ENCODE measurements around the gene FOXG1. TPM values are rescaled to one million over a fixed set of nuclear protein-coding genes. Genes with fewer than 3 reads are reported as not detected.

Gene FOXG1
- polyA plus RNA-seq, 1 donor from 2014 or later = 53.5 TPM

DNA sequence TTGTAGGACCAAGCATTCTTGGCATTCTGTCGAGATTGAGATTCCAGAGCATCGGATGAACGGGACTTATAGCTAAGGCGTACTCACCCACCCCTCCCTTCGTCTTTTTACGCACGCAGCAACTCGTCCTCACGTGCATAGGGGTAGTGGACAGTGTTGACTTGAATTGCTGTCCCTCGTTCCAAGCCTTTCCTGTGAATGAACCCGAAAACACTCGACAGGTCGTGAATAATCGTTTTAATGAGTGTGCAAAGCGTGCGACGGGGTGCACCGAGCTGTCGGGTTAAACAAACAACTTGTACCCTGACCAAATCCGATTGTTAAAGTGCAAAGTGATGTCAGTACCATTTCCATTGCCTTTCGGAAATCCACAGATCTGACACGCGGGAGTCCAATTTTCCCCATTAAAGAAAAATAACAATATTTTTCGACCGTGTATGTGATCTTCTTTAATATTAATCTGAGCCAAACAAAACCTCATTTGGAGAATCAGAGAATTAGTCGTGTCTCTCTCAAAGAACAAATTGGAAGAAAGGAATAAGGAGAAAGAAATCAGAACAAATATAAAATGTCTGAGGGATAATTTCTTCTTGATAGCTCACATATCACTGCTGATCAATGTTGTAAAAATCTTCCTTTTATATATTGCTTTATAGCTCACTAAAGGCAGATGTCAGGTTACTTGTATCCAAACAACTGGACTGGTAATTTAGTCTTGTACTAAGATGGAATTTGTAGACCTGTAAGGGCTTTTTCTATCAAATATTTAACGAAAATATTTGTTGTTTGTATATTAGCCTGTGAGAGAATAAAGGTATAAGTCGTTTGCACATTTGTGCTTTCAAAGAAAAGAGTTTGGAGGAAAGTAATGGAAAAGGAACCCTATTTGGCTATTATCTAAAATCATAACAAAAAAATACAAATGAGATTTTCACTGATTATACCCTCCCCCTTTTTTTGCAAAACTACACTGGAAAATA lies 11.8 kb downstream of the FOXG1 start:
- no peaks in the 10 kb centered on the region for H3K9me3 ChIP-seq (ENCODE audit: low read length)
- no peaks in the 10 kb centered on the region for H3K9me2 ChIP-seq (ENCODE audit: insufficient read depth, low read length)
- H3K27me3 ChIP-seq (ENCODE audit: insufficient read depth, low read depth, low read length) = no peaks in the 10 kb centered on the region
- peaks cover 25% of the 10 kb centered on the region for H3F3A ChIP-seq (ENCODE audit: insufficient read depth, low read length, poor library complexity, severe bottlenecking)
- H3K4me3 ChIP-seq (ENCODE audit: low read length) = peak overlapping the region; percentile 89
- peak overlapping the region; percentile 80 for H3K4me2 ChIP-seq (ENCODE audit: low read length)
- H3K27ac ChIP-seq (ENCODE audit: low read length) = peak overlapping the region; percentile 100
- peak overlapping the region; percentile 95 for H3K9ac ChIP-seq (ENCODE audit: low read length)
- peaks cover 99% of the 10 kb centered on the region for H3K79me2 ChIP-seq (replicated peaks; ENCODE audit: insufficient read depth, low read length)
- no peaks in the 10 kb centered on the region for H4K20me1 ChIP-seq (ENCODE audit: insufficient read depth)
- TF ChIP-seq EP300 (conservative IDR thresholded peaks at IDR 0.05; ENCODE audit: poor library complexity, severe bottlenecking) (peak; percentile 11), MXI1 (conservative IDR thresholded peaks at IDR 0.05; ENCODE audit: poor library complexity, severe bottlenecking) (peak; percentile 43), SMC3 (conservative IDR thresholded peaks at IDR 0.05; ENCODE audit: poor library complexity) (no peak), CTCF (IDR thresholded peaks at IDR 0.05; ENCODE audit: poor library complexity, severe bottlenecking) (no peak), EZH2 (IDR thresholded peaks at IDR 0.05; ENCODE audit: borderline replicate concordance, insufficient read depth, low read length, poor library complexity, severe bottlenecking) (no peak), POLR2AphosphoS5 (IDR thresholded peaks at IDR 0.05) (peak; percentile 75)
- TF ChIP-seq, protein P1, sequence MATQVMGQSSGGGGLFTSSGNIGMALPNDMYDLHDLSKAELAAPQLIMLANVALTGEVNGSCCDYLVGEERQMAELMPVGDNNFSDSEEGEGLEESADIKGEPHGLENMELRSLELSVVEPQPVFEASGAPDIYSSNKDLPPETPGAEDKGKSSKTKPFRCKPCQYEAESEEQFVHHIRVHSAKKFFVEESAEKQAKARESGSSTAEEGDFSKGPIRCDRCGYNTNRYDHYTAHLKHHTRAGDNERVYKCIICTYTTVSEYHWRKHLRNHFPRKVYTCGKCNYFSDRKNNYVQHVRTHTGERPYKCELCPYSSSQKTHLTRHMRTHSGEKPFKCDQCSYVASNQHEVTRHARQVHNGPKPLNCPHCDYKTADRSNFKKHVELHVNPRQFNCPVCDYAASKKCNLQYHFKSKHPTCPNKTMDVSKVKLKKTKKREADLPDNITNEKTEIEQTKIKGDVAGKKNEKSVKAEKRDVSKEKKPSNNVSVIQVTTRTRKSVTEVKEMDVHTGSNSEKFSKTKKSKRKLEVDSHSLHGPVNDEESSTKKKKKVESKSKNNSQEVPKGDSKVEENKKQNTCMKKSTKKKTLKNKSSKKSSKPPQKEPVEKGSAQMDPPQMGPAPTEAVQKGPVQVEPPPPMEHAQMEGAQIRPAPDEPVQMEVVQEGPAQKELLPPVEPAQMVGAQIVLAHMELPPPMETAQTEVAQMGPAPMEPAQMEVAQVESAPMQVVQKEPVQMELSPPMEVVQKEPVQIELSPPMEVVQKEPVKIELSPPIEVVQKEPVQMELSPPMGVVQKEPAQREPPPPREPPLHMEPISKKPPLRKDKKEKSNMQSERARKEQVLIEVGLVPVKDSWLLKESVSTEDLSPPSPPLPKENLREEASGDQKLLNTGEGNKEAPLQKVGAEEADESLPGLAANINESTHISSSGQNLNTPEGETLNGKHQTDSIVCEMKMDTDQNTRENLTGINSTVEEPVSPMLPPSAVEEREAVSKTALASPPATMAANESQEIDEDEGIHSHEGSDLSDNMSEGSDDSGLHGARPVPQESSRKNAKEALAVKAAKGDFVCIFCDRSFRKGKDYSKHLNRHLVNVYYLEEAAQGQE (IDR thresholded peaks at IDR 0.05; ENCODE audit: borderline replicate concordance) = peak; percentile 47
- no peak overlapping the region for H2AFZ ChIP-seq (ENCODE audit: low read depth, low read length)
- peaks cover under 1% of the 10 kb centered on the region for H3K36me3 ChIP-seq (ENCODE audit: insufficient read depth, low read length)

DNA sequence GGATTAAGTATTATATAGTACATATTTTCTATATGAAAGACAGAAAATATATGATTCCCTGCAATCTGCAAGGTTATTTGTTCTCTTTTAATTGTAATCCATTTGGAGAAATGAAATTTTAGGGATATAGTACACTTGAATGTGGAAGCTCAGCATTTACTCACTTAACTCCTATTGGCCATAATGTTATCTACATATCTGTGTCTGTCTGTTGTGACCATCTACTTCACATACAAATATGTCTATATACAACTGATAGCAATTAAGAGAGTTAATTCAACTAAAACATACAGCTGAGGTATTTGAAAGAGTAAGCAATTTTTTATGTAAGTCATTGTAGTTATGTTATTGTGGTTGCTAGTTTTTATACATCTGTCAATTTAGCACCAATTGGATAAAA lies 12.9 kb downstream of the FOXG1 start:
- Histone ChIP-seq H4K20me1 (ENCODE audit: insufficient read depth) (no peaks in the 10 kb centered on the region), H3K4me3 (ENCODE audit: low read length) (peak overlapping the region; percentile 89), H3K36me3 (ENCODE audit: insufficient read depth, low read length) (no peaks in the 10 kb centered on the region), H3K9ac (ENCODE audit: low read length) (peak overlapping the region; percentile 95), H3F3A (ENCODE audit: insufficient read depth, low read length, poor library complexity, severe bottlenecking) (peaks cover 25% of the 10 kb centered on the region), H3K79me2 (replicated peaks; ENCODE audit: insufficient read depth, low read length) (peaks cover 100% of the 10 kb centered on the region), H3K9me2 (ENCODE audit: insufficient read depth, low read length) (no peaks in the 10 kb centered on the region), H3K4me2 (ENCODE audit: low read length) (peak overlapping the region; percentile 80), H3K9me3 (ENCODE audit: low read length) (no peaks in the 10 kb centered on the region), H3K27me3 (ENCODE audit: insufficient read depth, low read depth, low read length) (no peaks in the 10 kb centered on the region), H2AFZ (ENCODE audit: low read depth, low read length) (no peak overlapping the region), H3K27ac (ENCODE audit: low read length) (peak overlapping the region; percentile 100)
- TF ChIP-seq POLR2AphosphoS5 (IDR thresholded peaks at IDR 0.05) (peak; percentile 52), EP300 (conservative IDR thresholded peaks at IDR 0.05; ENCODE audit: poor library complexity, severe bottlenecking) (peak; percentile 14), TAF1 (IDR thresholded peaks at IDR 0.05; ENCODE audit: low read depth) (no peak), SMC3 (conservative IDR thresholded peaks at IDR 0.05; ENCODE audit: poor library complexity) (no peak)
- TF ChIP-seq, protein P1 (IDR thresholded peaks at IDR 0.05; ENCODE audit: borderline replicate concordance) = peak; percentile 59

Measured in neural cell (in vitro differentiated cells).